Endothelial cell of umbilical vein (primary cell): ENCODE data around the gene SCPEP1. TPM values are rescaled to one million over a fixed set of nuclear protein-coding genes. Genes with fewer than 3 reads are reported as not detected.

Source experiments
- BruUV-seq: library from RNA; stranded (reverse); fragments of 400-500 nt; replicated peaks from 2 replicates; lab custom pipeline; 2021; lab: Mats Ljungman, UMichigan
- CTCF ChIA-PET: fragments of 300-600, 350-600 bp; sonication (Branson Sonifier 250); formaldehyde crosslinking; loops from one replicate; lab custom pipeline; 2021; ENCODE audit warnings: antibody characterized with exemption, inconsistent platforms; lab: Charles Lee
- POLR2A ChIA-PET: fragments of 300-600, 350-600 bp; sonication (Branson Sonifier 250); formaldehyde crosslinking; loops from one replicate; lab custom pipeline; 2021; ENCODE audit warnings: antibody characterized with exemption, inconsistent platforms; lab: Charles Lee
- DNase-seq: peaks from one replicate; pipeline ENCODE4 v3.0.0-alpha.2; 2011; ENCODE audit warnings: low read depth, low spot score
- FAIRE-seq: peaks from 2 replicates; lab custom pipeline; 2011; peaks lifted over from hg19 to GRCh38; lab: Jason Lieb, UNC
- H2AFZ ChIP-seq: 2 replicates; pipeline ENCODE4 v1.6.0; 2012; ENCODE audit warnings: low read depth, low read length, control low read depth, inconsistent platforms
- H3K27ac ChIP-seq: 2 replicates; pipeline ENCODE4 v1.5.1; 2011; ENCODE audit warnings: low read depth, mild to moderate bottlenecking, control low read depth, low read length, moderate library complexity; ENCODE audit not compliant: insufficient read depth
- H3K27me3 ChIP-seq, 2 experiments: 2 replicates each; pipeline versions ENCODE4 v1.6.0 to v1.6.1; 2011; ENCODE audit warnings: low read length in 2 of 2, mixed read lengths in 1 of 2; ENCODE audit not compliant: control insufficient read depth in 2 of 2, insufficient read depth in 2 of 2
- H3K36me3 ChIP-seq, 2 experiments: 2 replicates in 1 of 2; 3 replicates in 1 of 2; pipeline ENCODE4 v1.5.1; 2011; ENCODE audit warnings: low read length in 2 of 2, mild to moderate bottlenecking in 1 of 2, moderate library complexity in 1 of 2; ENCODE audit not compliant: control insufficient read depth in 2 of 2, insufficient read depth in 2 of 2; ENCODE audit errors: extremely low read depth in 1 of 2
- H3K4me1 ChIP-seq: 3 replicates; pipeline ENCODE4 v1.5.1; 2011; ENCODE audit warnings: mild to moderate bottlenecking, low read length; ENCODE audit not compliant: control insufficient read depth, insufficient read depth; ENCODE audit errors: extremely low read depth
- H3K4me2 ChIP-seq: 2 replicates; pipeline ENCODE4 v1.6.1; 2011; ENCODE audit warnings: low read length, control low read depth, mixed read lengths; ENCODE audit not compliant: insufficient read depth
- H3K4me3 ChIP-seq, 3 experiments: fragments of 200-600 bp in 1 of 3; sonication (generic), shearing (Covaris generic) in 1 of 3; replicated peaks in 1 of 3; 2 replicates each; pipeline ENCODE4 v1.5.1; 2011 to 2016; ENCODE audit warnings: control low read depth in 3 of 3, low read length in 3 of 3, mild to moderate bottlenecking in 2 of 3, inconsistent platforms in 1 of 3, low read depth in 1 of 3, moderate library complexity in 1 of 3; ENCODE audit not compliant: insufficient read depth in 1 of 3
- H3K79me2 ChIP-seq: 2 replicates; pipeline ENCODE4 v1.6.0; 2012; ENCODE audit warnings: low read length, inconsistent platforms; ENCODE audit not compliant: control insufficient read depth, insufficient read depth
- H3K9ac ChIP-seq: replicated peaks from 2 replicates; pipeline ENCODE3; 2011; ENCODE audit warnings: low read length, control low read depth; ENCODE audit not compliant: insufficient read depth; ENCODE audit errors: extremely low read depth
- H3K9me1 ChIP-seq: replicated peaks from 3 replicates; pipeline ENCODE4 v1.6.0; 2011; ENCODE audit warnings: mild to moderate bottlenecking, low read length; ENCODE audit not compliant: control insufficient read depth, insufficient read depth; ENCODE audit errors: extremely low read depth
- H3K9me3 ChIP-seq: replicated peaks from 2 replicates; pipeline ENCODE4 v1.5.1; 2012; ENCODE audit warnings: low read length, inconsistent platforms; ENCODE audit not compliant: control insufficient read depth, insufficient read depth
- H4K20me1 ChIP-seq: replicated peaks from 2 replicates; pipeline ENCODE3; 2011; ENCODE audit warnings: mild to moderate bottlenecking, low read length; ENCODE audit not compliant: control insufficient read depth, insufficient read depth; ENCODE audit errors: extremely low read depth
- EZH2 ChIP-seq: IDR thresholded peaks from 2 replicates; pipeline ENCODE4 v1.6.1; 2012; ENCODE audit warnings: borderline replicate concordance, low read depth, mild to moderate bottlenecking, moderate library complexity, low read length, inconsistent platforms; ENCODE audit not compliant: severe bottlenecking
- FOS ChIP-seq: IDR thresholded peaks from 2 replicates; pipeline ENCODE4 v1.6.1; 2011; ENCODE audit warnings: mild to moderate bottlenecking, low read length, moderate library complexity, borderline replicate concordance; ENCODE audit not compliant: insufficient read depth
- GATA2 ChIP-seq: IDR thresholded peaks from 2 replicates; pipeline ENCODE4 v1.7.0; 2011; ENCODE audit warnings: low read depth, mild to moderate bottlenecking, moderate library complexity, mixed read lengths, low read length; ENCODE audit not compliant: insufficient read length, insufficient read depth
- JUN ChIP-seq: IDR thresholded peaks from 2 replicates; pipeline ENCODE4 v1.6.1; 2011; ENCODE audit warnings: borderline replicate concordance, low read depth; ENCODE audit not compliant: insufficient read length, insufficient read depth
- MYC ChIP-seq: IDR thresholded peaks from one replicate; pipeline ENCODE4 v1.6.1; 2011; ENCODE audit warnings: mild to moderate bottlenecking, low read depth, low read length
- POLR2A ChIP-seq: IDR thresholded peaks from 2 replicates; pipeline ENCODE4 v1.6.1; 2012; ENCODE audit warnings: low read depth, mild to moderate bottlenecking, control low read depth, low read length
- POLR2AphosphoS5 ChIP-seq: IDR thresholded peaks from 2 replicates; pipeline ENCODE4 v1.6.1; 2012; ENCODE audit warnings: low read depth, mild to moderate bottlenecking, control low read depth, low read length, moderate library complexity; ENCODE audit not compliant: insufficient read depth
- dilution Hi-C: fragments of 300-500 bp; cut with MboI; formaldehyde crosslinking; loops from one replicate; pipeline ENCODE4 v1.15.0; 2019; ENCODE audit warnings: low sequenced_read_pairs; ENCODE audit not compliant: extremely low pct_ligation_motif_present
- intact Hi-C: fragments of 100-400 bp; cut with micrococcal nuclease; formaldehyde crosslinking; loops from one replicate; pipeline ENCODE4 v1.10.0; 2022
- polyA plus RNA-seq, 4 experiments: library from polyadenylated mRNA; depleted of rRNA in 3 of 4; stranded (reverse) in 3 of 4; unstranded in 1 of 4; fragments of >200 nt; gene quantifications; 2 replicates each; pipeline versions ENCODE4 v1.2.1 to v1.2.3, GENCODE V29; 2011 to 2012; ENCODE audit warnings: missing spikeins in 1 of 4
- total RNA-seq: library from RNA; stranded (reverse); gene quantifications from 2 replicates; pipeline ENCODE4 v1.2.3, GENCODE V29; 2021
- TF ChIP-seq, protein P1 (sequence below), 2 donors: IDR thresholded peaks; 1 replicate in 1 of 2; 2 replicates in 1 of 2; pipeline ENCODE4 v1.5.1; 2011; ENCODE audit warnings: low read length in 2 of 2, mild to moderate bottlenecking in 2 of 2, moderate library complexity in 2 of 2, control low read depth in 1 of 2, inconsistent platforms in 1 of 2, low read depth in 1 of 2; ENCODE audit not compliant: insufficient read depth in 1 of 2; ENCODE audit errors: extremely low read depth in 1 of 2
- TF ChIP-seq, protein P2 (sequence below): IDR thresholded peaks from 2 replicates; pipeline ENCODE4 v1.6.1; 2011; ENCODE audit not compliant: insufficient read depth, insufficient read length

Gene SCPEP1
- total and polyA plus RNA-seq, 2 donors (not counting 3 experiments of a cell fraction or from before 2014, with no cell fraction given), result 38.6 to 43.6 TPM

DNA sequence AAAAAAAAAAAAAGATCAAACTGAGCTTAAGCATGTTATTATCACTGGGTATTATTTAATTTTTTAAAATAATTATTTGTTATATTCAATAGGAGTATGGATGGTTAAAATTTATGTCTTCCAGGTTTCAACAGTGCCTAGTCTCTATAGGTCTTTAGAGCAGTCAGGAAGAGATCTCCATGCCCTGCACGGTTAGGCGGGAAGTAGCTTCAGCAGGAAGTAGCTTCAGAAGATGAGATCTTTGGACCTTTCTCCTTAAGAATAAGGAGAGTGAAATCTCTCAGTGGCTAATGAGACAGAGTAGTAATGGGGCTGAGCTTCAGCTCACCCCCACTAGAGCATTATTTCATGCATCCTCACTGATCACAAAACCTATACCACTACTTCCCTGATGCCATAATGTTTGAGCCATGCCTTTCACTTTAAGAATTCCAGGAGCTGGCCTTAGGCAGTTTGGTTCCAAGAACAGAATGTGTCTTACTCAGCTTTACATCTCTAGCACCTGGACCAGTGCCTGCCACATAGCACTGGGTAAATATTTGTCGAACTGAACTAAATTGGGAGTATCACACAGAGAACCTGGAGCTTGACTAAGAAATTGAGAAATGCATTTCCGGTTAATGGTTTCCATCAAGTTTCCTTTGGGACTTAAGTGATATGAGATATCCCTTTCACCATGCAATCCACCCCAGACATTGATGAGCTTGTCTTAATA lies 43.5 kb downstream of the SCPEP1 start:
- intact Hi-C loops, result no loop called here
- Histone ChIP-seq H3K4me2 (no peak overlapping the region), H4K20me1 (no peaks in the 10 kb centered on the region), H3K27ac (no peak overlapping the region), H3K4me3 (no peak overlapping the region), H3K9me3 (no peaks in the 10 kb centered on the region), H3K27me3 (peaks cover 2 to 5% of the 10 kb centered on the region in 2 experiments), H3K9me1 (no peaks in the 10 kb centered on the region), H2AFZ (no peak overlapping the region), H3K79me2 (no peaks in the 10 kb centered on the region), H3K9ac (no peak overlapping the region), H3K4me1 (no peaks in the 10 kb centered on the region), H3K36me3 (no peaks in the 10 kb centered on the region)
- ChIA-PET CTCF (interaction anchor here (0.6 to 1.1 kb wide), 4 partner anchors 15 to 521 kb away, joined by 3 to 4 read pairs (median 3); no protein-coding TSS in a partner anchor), POLR2A (no interaction called here)
- no TSS peak for BruUV-seq
- FAIRE-seq, result no peak
- dilution Hi-C loops, result no loop called here
- no peak for TF ChIP-seq GATA2
- no peak for TF ChIP-seq MYC
- TF ChIP-seq, protein P1, sequence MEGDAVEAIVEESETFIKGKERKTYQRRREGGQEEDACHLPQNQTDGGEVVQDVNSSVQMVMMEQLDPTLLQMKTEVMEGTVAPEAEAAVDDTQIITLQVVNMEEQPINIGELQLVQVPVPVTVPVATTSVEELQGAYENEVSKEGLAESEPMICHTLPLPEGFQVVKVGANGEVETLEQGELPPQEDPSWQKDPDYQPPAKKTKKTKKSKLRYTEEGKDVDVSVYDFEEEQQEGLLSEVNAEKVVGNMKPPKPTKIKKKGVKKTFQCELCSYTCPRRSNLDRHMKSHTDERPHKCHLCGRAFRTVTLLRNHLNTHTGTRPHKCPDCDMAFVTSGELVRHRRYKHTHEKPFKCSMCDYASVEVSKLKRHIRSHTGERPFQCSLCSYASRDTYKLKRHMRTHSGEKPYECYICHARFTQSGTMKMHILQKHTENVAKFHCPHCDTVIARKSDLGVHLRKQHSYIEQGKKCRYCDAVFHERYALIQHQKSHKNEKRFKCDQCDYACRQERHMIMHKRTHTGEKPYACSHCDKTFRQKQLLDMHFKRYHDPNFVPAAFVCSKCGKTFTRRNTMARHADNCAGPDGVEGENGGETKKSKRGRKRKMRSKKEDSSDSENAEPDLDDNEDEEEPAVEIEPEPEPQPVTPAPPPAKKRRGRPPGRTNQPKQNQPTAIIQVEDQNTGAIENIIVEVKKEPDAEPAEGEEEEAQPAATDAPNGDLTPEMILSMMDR (IDR thresholded peaks at IDR 0.05; ENCODE audit: extremely low read depth in 1 of 2, insufficient read depth in 1 of 2, low read depth in 1 of 2, low read length in 2 of 2), result no peak
- TF ChIP-seq POLR2A, result no peak
- TF ChIP-seq EZH2, result no peak
- no peak for TF ChIP-seq FOS
- TF ChIP-seq JUN, result no peak
- TF ChIP-seq, protein P2, sequence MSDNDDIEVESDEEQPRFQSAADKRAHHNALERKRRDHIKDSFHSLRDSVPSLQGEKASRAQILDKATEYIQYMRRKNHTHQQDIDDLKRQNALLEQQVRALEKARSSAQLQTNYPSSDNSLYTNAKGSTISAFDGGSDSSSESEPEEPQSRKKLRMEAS, result no peak
- TF ChIP-seq POLR2AphosphoS5, result no peak
- DNase-seq, result no peak
